OCI-LY3 (cell line): ENCODE results near the gene GLTP.

ENCODE experiments used
- H2AFZ ChIP-seq: fragments of 200-600, 300-600 bp; shearing (Covaris generic); 2 replicates; pipeline ENCODE4 v1.6.0; 2014; ENCODE audit warnings: antibody characterized with exemption, low read depth, low read length
- H3K27ac ChIP-seq: fragments of 200-600, 300-600 bp; sonication (generic); 2 replicates; pipeline ENCODE4 v1.5.1; 2014; ENCODE audit warnings: mild to moderate bottlenecking, low read length, moderate library complexity, mixed read lengths
- H3K27me3 ChIP-seq: fragments of 200-600, 300-600 bp; sonication (generic); 2 replicates; pipeline ENCODE4 v1.6.1; 2014; ENCODE audit warnings: low read depth, low read length, mixed read lengths
- H3K36me3 ChIP-seq: fragments of 200-600, 300-600 bp; sonication (generic); replicated peaks from 2 replicates; pipeline ENCODE3; 2014; ENCODE audit warnings: low read depth, low read length, mixed read lengths
- H3K4me1 ChIP-seq: fragments of 300-600, 200-600 bp; sonication (generic); 2 replicates; pipeline ENCODE4 v1.6.1; 2014; ENCODE audit warnings: low read length, mixed read lengths
- H3K4me2 ChIP-seq: fragments of 200-600, 300-600 bp; sonication (generic); 2 replicates; pipeline ENCODE4 v1.6.1; 2014; ENCODE audit warnings: low read length, mixed read lengths
- H3K4me3 ChIP-seq: fragments of 300-600, 200-600 bp; sonication (generic); 2 replicates; pipeline ENCODE4 v1.5.1; 2014; ENCODE audit warnings: antibody characterized with exemption, mild to moderate bottlenecking, low read length, moderate library complexity
- H3K79me2 ChIP-seq: fragments of 300-600, 200-600 bp; shearing (Covaris generic); 2 replicates; pipeline ENCODE4 v1.6.1; 2014; ENCODE audit warnings: mild to moderate bottlenecking, low read length, mixed read lengths
- H3K9ac ChIP-seq: fragments of 300-600, 200-600 bp; shearing (Covaris generic); 2 replicates; pipeline ENCODE4 v1.6.0; 2014; ENCODE audit warnings: mild to moderate bottlenecking, low read length, moderate library complexity
- H3K9me3 ChIP-seq: fragments of 200-600, 300-600 bp; shearing (Covaris generic); 2 replicates; pipeline ENCODE4 v1.6.1; 2014; ENCODE audit warnings: low read length, mixed read lengths; ENCODE audit not compliant: insufficient read depth
- H4K20me1 ChIP-seq: fragments of 200-600, 300-600 bp; sonication (generic); 2 replicates; pipeline ENCODE4 v1.6.1; 2016; ENCODE audit warnings: low read length, mixed read lengths; ENCODE audit not compliant: insufficient read depth
- CTCF ChIP-seq: fragments of 200-600, 300-600 bp; sonication (generic); IDR thresholded peaks from 2 replicates; pipeline ENCODE4 v1.5.1; 2014; ENCODE audit warnings: antibody characterized with exemption, low read length, low read depth
- EZH2phosphoT487 ChIP-seq: fragments of 200-600 bp; shearing (Covaris generic); IDR thresholded peaks from 2 replicates; pipeline ENCODE4 v1.6.1; 2018; ENCODE audit warnings: antibody characterized with exemption, mixed run types, low read depth

GLTP gene

GRCh38 chr12:109923038-109923437, 42.7 kb upstream of the GLTP start:
- Histone ChIP-seq H3K4me2 (no peak overlapping the region), H3K79me2 (no peaks in the 10 kb centered on the region), H3K27me3 (no peaks in the 10 kb centered on the region)

GRCh38 chr12:109921982-109922381, 41.6 kb upstream of the GLTP start:
- no peak for TF ChIP-seq EZH2phosphoT487
- no peak for TF ChIP-seq CTCF
- Histone ChIP-seq H4K20me1 (no peaks in the 10 kb centered on the region), H3K4me1 (peaks cover 5% of the 10 kb centered on the region; the same call in 1 of the 2 replicates), H3K27me3 (no peaks in the 10 kb centered on the region), H3K36me3 (peaks cover 31% of the 10 kb centered on the region), H3K9ac (no peak overlapping the region), H3K79me2 (no peaks in the 10 kb centered on the region), H3K4me2 (no peak overlapping the region), H3K4me3 (no peak overlapping the region), H3K9me3 (no peaks in the 10 kb centered on the region), H2AFZ (no peak overlapping the region), H3K27ac (no peak overlapping the region)

More at GRCh38 chr12:109923038-109923437, 42.7 kb upstream of the GLTP start:
- H3K4me3 ChIP-seq, result no peak overlapping the region
- H3K9ac ChIP-seq, result no peak overlapping the region
- no peaks in the 10 kb centered on the region for H4K20me1 ChIP-seq
- H3K9me3 ChIP-seq, result no peaks in the 10 kb centered on the region
- H3K4me1 ChIP-seq, result peaks cover 5% of the 10 kb centered on the region; the same call in 1 of the 2 replicates
- TF ChIP-seq EZH2phosphoT487 (no peak), CTCF (no peak)
- H3K36me3 ChIP-seq, result peaks cover 22% of the 10 kb centered on the region
- H3K27ac ChIP-seq, result no peak overlapping the region
- H2AFZ ChIP-seq, result no peak overlapping the region

- Histone ChIP-seq H3K79me2 (no peaks in the 10 kb centered on the region), H3K9ac (no peak overlapping the region), H3K36me3 (peaks cover 43% of the 10 kb centered on the region), H4K20me1 (no peaks in the 10 kb centered on the region), H3K4me2 (no peak overlapping the region), H3K27ac (no peak overlapping the region), H3K27me3 (no peaks in the 10 kb centered on the region), H3K4me1 (peaks cover 5% of the 10 kb centered on the region; the same call in 1 of the 2 replicates), H2AFZ (no peak overlapping the region), H3K4me3 (no peak overlapping the region), H3K9me3 (no peaks in the 10 kb centered on the region)
- TF ChIP-seq CTCF (no peak), EZH2phosphoT487 (no peak)
Measured at GRCh38 chr12:109920261-109920780, 40.0 kb upstream of the GLTP start.

DNA sequence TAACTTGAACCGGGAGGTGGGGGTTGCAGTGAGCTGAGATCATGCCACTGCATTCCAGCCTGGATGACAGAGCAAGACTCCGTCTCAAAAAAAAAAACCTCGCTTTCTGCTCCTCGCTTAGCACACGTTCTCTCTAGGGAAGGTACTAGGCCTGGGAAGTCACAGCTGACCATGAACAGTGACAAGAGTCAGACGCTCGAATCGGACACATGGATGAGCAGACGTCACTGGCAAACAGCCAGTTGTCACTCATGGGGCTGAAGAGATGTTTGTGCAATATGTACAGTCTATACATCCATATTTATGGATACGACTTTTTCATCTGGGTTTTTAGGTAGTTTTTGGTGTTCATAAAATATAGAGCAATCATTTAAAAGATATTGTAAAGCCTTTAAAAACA, 39.1 kb upstream of the GLTP start:
- H3K36me3 ChIP-seq, result peaks cover 48% of the 10 kb centered on the region
- no peaks in the 10 kb centered on the region for H3K27me3 ChIP-seq

More for the DNA sequence above, 39.1 kb upstream of the GLTP start:
- no peak overlapping the region for H3K4me3 ChIP-seq
- no peak overlapping the region for H3K27ac ChIP-seq
- H3K79me2 ChIP-seq, result no peaks in the 10 kb centered on the region
- H4K20me1 ChIP-seq, result no peaks in the 10 kb centered on the region
- no peak for TF ChIP-seq EZH2phosphoT487
- TF ChIP-seq CTCF, result no peak
- H2AFZ ChIP-seq, result no peak overlapping the region
- no peak overlapping the region for H3K4me2 ChIP-seq
- no peaks in the 10 kb centered on the region for H3K9me3 ChIP-seq
- no peak overlapping the region for H3K9ac ChIP-seq
- H3K4me1 ChIP-seq, result peaks cover 5% of the 10 kb centered on the region; the same call in 1 of the 2 replicates
